ES-I3 (cell line): ENCODE measurements around the gene ADH1B.
"Not testable (repeated sequence)": the region's sequence is repeated elsewhere in the genome, so short reads cannot be mapped to it uniquely, and the experiment has no call there.

Source experiments
- H3K36me3 ChIP-seq: 2 replicates; pipeline ENCODE4 v1.6.1; 2013; ENCODE audit warnings: mild to moderate bottlenecking, low read length, control low read depth, moderate library complexity; ENCODE audit not compliant: insufficient read depth
- H3K4me1 ChIP-seq: 2 replicates; pipeline ENCODE4 v1.6.1; 2013; ENCODE audit warnings: mild to moderate bottlenecking, control low read depth, low read length; ENCODE audit not compliant: insufficient read depth
- H3K9ac ChIP-seq: 2 replicates; pipeline ENCODE4 v1.6.1; 2013; ENCODE audit warnings: low read depth, mild to moderate bottlenecking, low read length, moderate library complexity
- H3K9me3 ChIP-seq: 2 replicates; pipeline ENCODE4 v1.6.1; 2013; ENCODE audit warnings: mild to moderate bottlenecking, low read length, moderate library complexity; ENCODE audit not compliant: control insufficient read depth, insufficient read depth

ADH1B gene

DNA sequence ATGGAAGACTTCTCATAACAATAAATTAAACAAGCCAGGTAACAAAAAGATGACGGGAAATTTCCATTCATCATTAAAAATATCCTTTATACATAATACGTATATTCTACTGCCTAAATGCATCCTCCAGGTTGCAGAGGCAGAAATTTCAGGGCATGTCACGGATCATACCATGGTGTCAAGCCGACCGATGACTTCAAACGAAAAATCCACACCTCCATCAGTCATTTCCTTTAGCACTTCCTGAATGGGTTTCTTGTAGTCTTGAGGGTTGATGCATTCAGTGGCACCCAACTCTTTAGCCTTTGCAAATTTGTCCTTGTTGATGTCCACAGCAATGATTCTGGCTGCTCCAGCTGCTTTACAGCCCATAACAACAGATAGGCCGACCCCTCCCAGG, 21.4 kb upstream of the ADH1B start:
- not testable (repeated sequence) for H3K4me1 ChIP-seq, H3K9me3 ChIP-seq, H3K36me3 ChIP-seq, H3K9ac ChIP-seq

- no peaks in the 10 kb centered on the region for H3K36me3 ChIP-seq
- H3K4me1 ChIP-seq = no peaks in the 10 kb centered on the region
- no peak overlapping the region for H3K9ac ChIP-seq
- no peaks in the 10 kb centered on the region for H3K9me3 ChIP-seq
Observed at GRCh38 chr4:99341426-99341825, 20.2 kb upstream of the ADH1B start.

- Histone ChIP-seq H3K36me3 (no peaks in the 10 kb centered on the region), H3K9me3 (no peaks in the 10 kb centered on the region), H3K4me1 (no peaks in the 10 kb centered on the region), H3K9ac (no peak overlapping the region)
Observed at GRCh38 chr4:99339172-99339571, 18.0 kb upstream of the ADH1B start.

DNA sequence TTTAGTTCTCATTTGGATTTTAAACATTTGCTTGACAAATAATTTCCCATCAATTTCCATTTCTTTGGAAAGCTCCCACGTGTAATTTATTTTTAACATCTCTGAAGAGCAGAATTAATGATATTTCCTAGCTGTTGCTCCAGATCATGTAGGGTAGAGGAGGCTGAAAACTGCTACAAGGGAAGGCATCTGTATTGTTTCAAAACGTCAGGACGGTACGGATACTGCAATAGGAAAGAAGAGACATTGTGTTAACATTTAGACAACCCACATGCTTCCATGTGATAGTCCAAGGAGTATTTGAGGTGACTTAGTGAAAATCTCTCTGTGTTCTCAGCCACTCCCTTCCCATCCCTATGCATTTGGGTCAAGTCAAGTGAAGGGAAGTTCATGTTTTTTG, 15.4 kb upstream of the ADH1B start:
- no peaks in the 10 kb centered on the region for H3K9me3 ChIP-seq
- no peaks in the 10 kb centered on the region for H3K36me3 ChIP-seq
- no peak overlapping the region for H3K9ac ChIP-seq
- H3K4me1 ChIP-seq = no peaks in the 10 kb centered on the region

DNA sequence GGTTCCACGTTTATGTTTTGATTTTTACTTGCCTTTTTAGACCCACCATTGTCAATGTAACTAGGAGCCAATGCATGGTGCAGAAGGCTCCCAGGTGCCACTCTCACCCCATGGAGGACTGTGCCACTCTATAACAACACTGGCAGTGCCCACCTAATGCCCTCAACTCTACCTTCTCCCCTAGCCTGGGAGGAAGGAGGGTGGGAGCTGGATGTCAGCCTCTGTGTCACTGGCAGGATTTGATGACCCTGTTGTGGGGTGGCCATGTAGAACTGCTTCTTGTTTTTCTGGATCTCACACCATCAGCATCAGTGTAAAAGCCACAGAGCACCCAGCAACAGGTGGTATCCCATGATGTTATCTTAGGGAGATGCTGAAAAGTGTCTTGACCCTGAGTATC, 13.7 kb upstream of the ADH1B start:
- Histone ChIP-seq H3K9ac (no peak overlapping the region), H3K9me3 (no peaks in the 10 kb centered on the region), H3K4me1 (no peaks in the 10 kb centered on the region), H3K36me3 (no peaks in the 10 kb centered on the region)

GRCh38 chr4:99330648-99331047, 9.4 kb upstream of the ADH1B start:
- H3K4me1 ChIP-seq = no peaks in the 10 kb centered on the region
- H3K36me3 ChIP-seq = no peaks in the 10 kb centered on the region
- no peak overlapping the region for H3K9ac ChIP-seq
- peaks cover 8% of the 10 kb centered on the region; the same call in 1 of the 2 replicates for H3K9me3 ChIP-seq

DNA sequence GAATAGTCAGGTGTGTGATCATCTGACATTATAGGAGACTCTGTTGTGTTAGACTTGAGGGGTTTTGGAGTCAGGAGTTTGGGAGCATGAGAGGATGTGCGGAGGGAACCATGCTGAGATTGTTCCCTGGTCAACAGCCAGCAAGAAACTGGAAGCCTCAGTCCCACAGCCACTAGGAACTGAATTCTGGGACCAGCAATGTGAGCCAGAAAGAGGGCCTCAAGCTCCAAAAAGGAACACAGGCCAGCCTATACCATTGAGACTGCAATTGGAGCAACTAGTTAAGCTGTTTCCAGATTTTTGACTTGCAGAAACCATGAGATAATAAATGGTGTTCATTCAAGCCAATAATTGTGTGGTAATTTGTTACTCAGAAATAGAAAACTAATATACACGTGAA, 8.7 kb upstream of the ADH1B start:
- Histone ChIP-seq H3K9ac (no peak overlapping the region), H3K9me3 (peaks cover 8% of the 10 kb centered on the region; the same call in 1 of the 2 replicates), H3K4me1 (no peaks in the 10 kb centered on the region), H3K36me3 (no peaks in the 10 kb centered on the region)

DNA sequence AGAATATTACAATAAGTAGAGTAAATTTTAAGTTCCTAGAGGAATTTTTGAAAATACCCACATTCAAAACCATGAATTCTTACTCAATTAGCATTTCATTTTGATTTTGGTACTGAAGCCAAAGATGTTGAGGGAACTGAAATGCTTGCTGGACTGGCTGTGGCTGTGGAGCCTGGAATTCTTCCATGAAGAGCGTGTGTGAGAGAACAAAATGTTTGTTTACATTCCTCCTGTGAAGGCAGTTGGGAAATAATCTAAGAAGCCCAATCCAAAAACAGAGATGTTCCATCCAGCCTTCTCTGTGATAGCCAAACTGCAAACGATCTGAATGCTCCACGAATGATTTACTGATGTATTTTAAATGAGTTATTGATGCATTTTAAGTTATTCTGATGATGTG, 3.8 kb upstream of the ADH1B start:
- no peak overlapping the region for H3K9ac ChIP-seq
- H3K9me3 ChIP-seq = peaks cover 8% of the 10 kb centered on the region; the same call in 1 of the 2 replicates
- H3K4me1 ChIP-seq = peaks cover 8% of the 10 kb centered on the region; the same call in 1 of the 2 replicates
- no peaks in the 10 kb centered on the region for H3K36me3 ChIP-seq

GRCh38 chr4:99324361-99324760, 3.2 kb upstream of the ADH1B start:
- H3K9me3 ChIP-seq = peaks cover 8% of the 10 kb centered on the region; the same call in 1 of the 2 replicates
- H3K36me3 ChIP-seq = no peaks in the 10 kb centered on the region
- H3K4me1 ChIP-seq = peaks cover 8% of the 10 kb centered on the region; the same call in 1 of the 2 replicates
- H3K9ac ChIP-seq = no peak overlapping the region

GRCh38 chr4:99323756-99324155, 2.6 kb upstream of the ADH1B start:
- peaks cover 8% of the 10 kb centered on the region; the same call in 1 of the 2 replicates for H3K9me3 ChIP-seq
- H3K9ac ChIP-seq = no peak overlapping the region
- H3K4me1 ChIP-seq = peaks cover 8% of the 10 kb centered on the region; the same call in 1 of the 2 replicates
- H3K36me3 ChIP-seq = no peaks in the 10 kb centered on the region

DNA sequence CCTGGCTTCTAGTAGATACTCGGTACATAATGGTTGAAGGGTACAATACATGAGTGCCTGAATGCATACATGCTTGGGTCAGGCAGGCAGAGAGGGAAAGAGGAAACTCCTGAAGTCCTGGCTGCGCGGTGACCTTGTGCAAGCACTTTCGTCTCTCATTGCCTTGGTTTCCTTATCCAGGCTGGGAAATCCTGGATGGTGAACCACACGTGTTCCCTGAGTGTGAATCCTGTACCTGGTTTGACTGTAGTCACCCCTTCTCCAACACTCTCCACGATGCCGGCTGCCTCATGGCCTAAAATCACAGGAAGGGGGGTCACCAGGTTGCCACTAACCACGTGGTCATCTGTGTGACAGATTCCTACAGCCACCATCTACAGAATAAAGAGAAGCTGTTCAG, 3.4 kb downstream of the ADH1B start:
- not testable (repeated sequence) for H3K9me3 ChIP-seq, H3K9ac ChIP-seq, H3K36me3 ChIP-seq, H3K4me1 ChIP-seq

GRCh38 chr4:99317354-99317753, 3.8 kb downstream of the ADH1B start:
- H3K9me3 ChIP-seq = no peaks in the 10 kb centered on the region
- no peak overlapping the region for H3K9ac ChIP-seq
- peaks cover 8% of the 10 kb centered on the region; the same call in 1 of the 2 replicates for H3K4me1 ChIP-seq
- H3K36me3 ChIP-seq = no peaks in the 10 kb centered on the region

DNA sequence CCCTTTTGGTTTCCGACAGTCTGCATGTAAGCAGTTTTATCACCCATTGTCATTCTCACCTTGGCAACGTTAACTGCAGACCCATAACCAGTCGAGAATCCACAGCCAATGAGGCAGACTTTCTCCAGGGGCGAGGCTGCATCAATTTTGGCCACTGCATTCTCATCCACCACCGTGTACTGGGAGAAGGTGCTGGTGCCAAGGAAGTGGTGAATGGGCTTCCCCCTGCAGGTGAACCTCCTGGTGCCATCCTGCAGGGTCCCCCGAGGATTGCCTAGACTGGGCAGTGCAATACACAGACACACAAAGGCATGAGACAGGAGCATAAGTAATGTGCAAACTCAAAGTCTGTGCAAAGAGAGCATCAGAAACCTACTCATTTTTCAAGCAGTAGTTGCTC, 5.4 kb downstream of the ADH1B start:
- no peaks in the 10 kb centered on the region for H3K36me3 ChIP-seq
- no peaks in the 10 kb centered on the region for H3K9me3 ChIP-seq
- no peaks in the 10 kb centered on the region for H3K4me1 ChIP-seq
- H3K9ac ChIP-seq = no peak overlapping the region

DNA sequence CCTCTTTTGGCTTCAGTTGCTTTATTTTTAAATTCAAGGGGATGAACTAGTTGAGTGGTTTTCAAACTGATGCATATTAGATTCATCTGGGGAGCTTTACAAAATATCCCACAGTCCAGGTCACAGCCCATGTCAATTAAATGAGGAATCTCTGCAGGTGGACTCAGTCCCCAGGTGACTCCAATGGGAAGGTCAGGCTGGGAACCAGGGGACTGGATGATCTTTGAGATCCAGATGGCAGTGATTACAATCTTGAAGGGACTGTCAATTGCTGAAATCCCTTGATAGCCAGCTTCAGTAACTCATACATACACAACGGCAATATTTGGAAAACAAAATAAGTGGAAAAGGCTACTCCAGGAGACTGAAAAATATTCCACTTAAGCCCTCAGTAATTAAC, 7.0 kb downstream of the ADH1B start:
- Histone ChIP-seq H3K9me3 (no peaks in the 10 kb centered on the region), H3K4me1 (no peaks in the 10 kb centered on the region), H3K9ac (no peak overlapping the region), H3K36me3 (no peaks in the 10 kb centered on the region)

DNA sequence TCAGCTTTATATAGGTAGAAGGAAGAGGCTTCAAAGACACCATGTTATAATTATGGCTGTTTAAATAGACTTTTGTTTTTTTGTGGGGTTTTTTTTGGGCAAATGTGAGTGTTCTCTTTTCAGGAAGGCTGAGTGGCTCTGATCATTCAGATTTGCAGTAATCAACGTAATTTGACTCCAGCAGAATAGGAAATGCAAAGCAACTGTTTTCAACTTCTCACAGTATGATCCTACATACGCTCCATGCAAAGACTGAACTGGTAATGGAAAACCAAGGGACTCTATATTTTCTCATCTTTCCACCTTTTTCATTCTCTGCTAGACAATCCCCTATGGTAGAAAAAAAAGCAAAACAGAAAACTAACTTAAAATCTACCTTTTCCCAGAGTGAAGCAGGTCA, 10.8 kb downstream of the ADH1B start:
- Histone ChIP-seq H3K36me3 (no peaks in the 10 kb centered on the region), H3K4me1 (no peaks in the 10 kb centered on the region), H3K9me3 (no peaks in the 10 kb centered on the region), H3K9ac (no peak overlapping the region)
